SK-N-MC (cell line): Measurements from ENCODE around the gene TEX22.

Source experiments
- DNase-seq: peaks from one replicate; pipeline ENCODE4 v3.0.0-alpha.2; 2011; ENCODE audit warnings: low read depth, low spot score
- H3K27ac ChIP-seq: fragments of 200-600 bp; sonication (generic); 2 replicates; pipeline ENCODE4 v1.5.1; 2016; ENCODE audit warnings: mixed run types
- H3K36me3 ChIP-seq: fragments of 200-600 bp; sonication (generic); 2 replicates; pipeline ENCODE4 v1.6.1; 2017; ENCODE audit warnings: antibody characterized with exemption, low read length, mixed read lengths; ENCODE audit not compliant: insufficient read depth
- H3K4me3 ChIP-seq: fragments of 200-600 bp; sonication (generic); 2 replicates; pipeline ENCODE4 v1.5.1; 2016
- H3K9ac ChIP-seq: fragments of 200-600 bp; sonication (generic); 2 replicates; pipeline ENCODE4 v1.8.0; 2017; ENCODE audit warnings: mixed run types, mixed read lengths; ENCODE audit not compliant: insufficient read length
- H3K9me3 ChIP-seq: fragments of 200-600 bp; sonication (generic); 2 replicates; pipeline ENCODE4 v1.6.1; 2017; ENCODE audit warnings: low read depth, mild to moderate bottlenecking, antibody characterized with exemption, low read length, moderate library complexity, mixed read lengths
- EZH2 ChIP-seq: fragments of 200-600 bp; sonication (generic); IDR thresholded peaks from one replicate; pipeline ENCODE4 v1.6.1; 2017; ENCODE audit warnings: antibody characterized with exemption
- FOXP2 ChIP-seq: optimal IDR thresholded peaks from 2 replicates; pipeline ENCODE3; 2011; ENCODE audit warnings: mild to moderate bottlenecking, moderate library complexity; ENCODE audit not compliant: insufficient read depth; ENCODE audit errors: extremely low read length, control extremely low read depth
- POLR2AphosphoS5 ChIP-seq: IDR thresholded peaks from 2 replicates; pipeline ENCODE4 v1.6.1; 2012; ENCODE audit warnings: mild to moderate bottlenecking, low read depth, low read length, borderline replicate concordance

Gene TEX22

GRCh38 chr14:105385698-105386365 is 12.5 kb upstream of the TEX22 start:
- Histone ChIP-seq H3K27ac (no peak overlapping the region), H3K36me3 (no peaks in the 10 kb centered on the region), H3K4me3 (no peak overlapping the region), H3K9ac (no peak overlapping the region), H3K9me3 (no peaks in the 10 kb centered on the region)
- TF ChIP-seq POLR2AphosphoS5 (no peak), EZH2 (no peak)
- DNase-seq = no peak

- H3K36me3 ChIP-seq = no peaks in the 10 kb centered on the region
- TF ChIP-seq POLR2AphosphoS5 (no peak), FOXP2 (no peak), EZH2 (no peak)
- H3K9me3 ChIP-seq = no peaks in the 10 kb centered on the region
- H3K9ac ChIP-seq = no peak overlapping the region
- H3K4me3 ChIP-seq = no peak overlapping the region
- H3K27ac ChIP-seq = no peak overlapping the region
- no peak for DNase-seq
Measured at GRCh38 chr14:105386581-105387529, 11.5 kb upstream of the TEX22 start.

- Histone ChIP-seq H3K4me3 (no peak overlapping the region), H3K9me3 (no peaks in the 10 kb centered on the region), H3K9ac (no peak overlapping the region), H3K27ac (no peak overlapping the region), H3K36me3 (no peaks in the 10 kb centered on the region)
- TF ChIP-seq POLR2AphosphoS5 (no peak), FOXP2 (no peak), EZH2 (no peak)
- no peak for DNase-seq
Measured at GRCh38 chr14:105387530-105387922, 10.8 kb upstream of the TEX22 start.

- Histone ChIP-seq H3K9ac (no peak overlapping the region), H3K27ac (no peak overlapping the region), H3K4me3 (no peak overlapping the region), H3K9me3 (no peaks in the 10 kb centered on the region), H3K36me3 (no peaks in the 10 kb centered on the region)
- TF ChIP-seq FOXP2 = no peak
- TF ChIP-seq POLR2AphosphoS5 = no peak
- no peak for TF ChIP-seq EZH2
- no peak for DNase-seq
Measured at GRCh38 chr14:105388110-105388951, 10.0 kb upstream of the TEX22 start.

GRCh38 chr14:105388976-105389375 is 9.4 kb upstream of the TEX22 start:
- Histone ChIP-seq H3K9ac (no peak overlapping the region), H3K27ac (no peak overlapping the region)
- DNase-seq = no peak

GRCh38 chr14:105389534-105389933 is 8.8 kb upstream of the TEX22 start:
- DNase-seq = no peak
- no peak overlapping the region for H3K4me3 ChIP-seq
- no peaks in the 10 kb centered on the region for H3K9me3 ChIP-seq
- no peaks in the 10 kb centered on the region for H3K36me3 ChIP-seq
- H3K27ac ChIP-seq = no peak overlapping the region
- H3K9ac ChIP-seq = no peak overlapping the region
- TF ChIP-seq FOXP2 (no peak), POLR2AphosphoS5 (no peak), EZH2 (no peak)

More at GRCh38 chr14:105388976-105389375, 9.4 kb upstream of the TEX22 start:
- Histone ChIP-seq H3K36me3 (no peaks in the 10 kb centered on the region), H3K9me3 (no peaks in the 10 kb centered on the region), H3K4me3 (no peak overlapping the region)
- TF ChIP-seq FOXP2 (no peak), POLR2AphosphoS5 (no peak), EZH2 (no peak)

- no peak for TF ChIP-seq FOXP2
- TF ChIP-seq POLR2AphosphoS5 = no peak
- no peak for TF ChIP-seq EZH2
- no peak for DNase-seq
- H3K27ac ChIP-seq = no peak overlapping the region
- peak overlapping the region; percentile 15 for H3K9ac ChIP-seq
- no peaks in the 10 kb centered on the region for H3K9me3 ChIP-seq
- H3K4me3 ChIP-seq = no peak overlapping the region
- no peaks in the 10 kb centered on the region for H3K36me3 ChIP-seq
Measured at GRCh38 chr14:105389976-105390848, 8.1 kb upstream of the TEX22 start.
